GM12878 (cell line): ENCODE data around the gene NHEJ1.

ENCODE experiments used
- CREB1 ChIP-seq: IDR thresholded peaks from 2 replicates; pipeline ENCODE4 v1.6.1; 2012; ENCODE audit warnings: low read depth, mild to moderate bottlenecking, inconsistent platforms
- CTCF ChIP-seq, 3 experiments: IDR thresholded peaks in 2 of 3; conservative IDR thresholded peaks in 1 of 3; 2 replicates each; pipeline ENCODE4 v1.5.1; 2011; ENCODE audit warnings: low read depth in 3 of 3, low read length in 3 of 3, mild to moderate bottlenecking in 3 of 3, control low read depth in 2 of 3, moderate library complexity in 2 of 3, inconsistent platforms in 1 of 3, mixed read lengths in 1 of 3; ENCODE audit not compliant: control insufficient read depth in 2 of 3, insufficient read depth in 1 of 3; ENCODE audit errors: extremely low read depth in 1 of 3
- ETV6 ChIP-seq, 2 experiments: fragments of 450-650 bp in 1 of 2; IDR thresholded peaks in 1 of 2; conservative IDR thresholded peaks in 1 of 2; 2 replicates each; pipeline ENCODE4 v1.6.1; 2014; ENCODE audit warnings: antibody characterized with exemption in 1 of 2, borderline replicate concordance in 1 of 2, low read depth in 1 of 2, mild to moderate bottlenecking in 1 of 2, moderate library complexity in 1 of 2
- MAX ChIP-seq: IDR thresholded peaks from 2 replicates; pipeline ENCODE4 v1.6.1; 2012; ENCODE audit warnings: low read depth, low read length, improper control_type of control experiment
- MXI1 ChIP-seq: fragments of 150-350 bp; IDR thresholded peaks from 2 replicates; pipeline ENCODE4 v1.6.1; 2011; ENCODE audit warnings: low read depth, mild to moderate bottlenecking, inconsistent platforms, low read length, improper control_type of control experiment
- POLR2A ChIP-seq: IDR thresholded peaks from 2 replicates; pipeline ENCODE4 v1.6.1; 2011; ENCODE audit warnings: low read depth, mild to moderate bottlenecking, low read length
- POLR2AphosphoS5 ChIP-seq: IDR thresholded peaks from 2 replicates; pipeline ENCODE4 v1.6.1; 2011; ENCODE audit warnings: mild to moderate bottlenecking, low read length, inconsistent platforms
- TAF1 ChIP-seq: IDR thresholded peaks from 2 replicates; pipeline ENCODE4 v1.6.1; 2011; ENCODE audit warnings: mild to moderate bottlenecking, low read depth, low read length, borderline replicate concordance
- TBL1XR1 ChIP-seq: IDR thresholded peaks from 2 replicates; pipeline ENCODE4 v1.6.1; 2012; ENCODE audit warnings: low read depth, low read length, improper control_type of control experiment
- YBX1 ChIP-seq: fragments of 450-650 bp; IDR thresholded peaks from 2 replicates; pipeline ENCODE4 v1.6.1; 2016; ENCODE audit warnings: antibody characterized with exemption
- ZNF622 ChIP-seq: fragments of 450-650 bp; IDR thresholded peaks from 2 replicates; pipeline ENCODE4 v1.6.1; 2017; ENCODE audit warnings: mild to moderate bottlenecking, inconsistent platforms

- TF ChIP-seq POLR2AphosphoS5 (no peak), POLR2A (no peak), MXI1 (no peak), YBX1 (no peak), CREB1 (no peak), TBL1XR1 (no peak), CTCF (IDR thresholded peaks at IDR 0.05 in 2 of 3, conservative IDR thresholded peaks at IDR 0.05 in 1 of 3; ENCODE audit: control insufficient read depth in 2 of 3, extremely low read depth in 1 of 3, insufficient read depth in 1 of 3, low read depth in 3 of 3, low read length in 3 of 3) (no peak), MAX (no peak), ETV6 (conservative IDR thresholded peaks at IDR 0.05 in 1 of 2, IDR thresholded peaks at IDR 0.05 in 1 of 2; ENCODE audit: borderline replicate concordance in 1 of 2, low read depth in 1 of 2) (no peak), ZNF622 (no peak), TAF1 (no peak)
Measured at GRCh38 chr2:219124381-219125110, 36.1 kb downstream of the NHEJ1 start.
